ENCODE data around the gene LPP.

Gene LPP

GRCh38 chr3:188778091-188778852 is 624.3 kb downstream of the LPP start:
- DNase-seq, result no peak

- DNase-seq, result no peak
These were observed 625.5 kb downstream of the LPP start for GRCh38 chr3:188779281-188779980.

- DNase-seq, result no peak
These were observed 626.5 kb downstream of the LPP start for GRCh38 chr3:188780193-188781147.

- DNase-seq, result no peak
These were observed 628.7 kb downstream of the LPP start for GRCh38 chr3:188782613-188783124.

- DNase-seq, result no peak
These were observed 632.5 kb downstream of the LPP start for GRCh38 chr3:188786424-188786823.

GRCh38 chr3:188788621-188789081 is 634.7 kb downstream of the LPP start:
- no peak for DNase-seq

GRCh38 chr3:188789251-188789650 is 635.3 kb downstream of the LPP start:
- no peak for DNase-seq

- no peak for DNase-seq
These were observed 637.4 kb downstream of the LPP start for GRCh38 chr3:188791311-188791710.

- DNase-seq, result no peak
These were observed 638.8 kb downstream of the LPP start for GRCh38 chr3:188792793-188793192.

GRCh38 chr3:188796122-188796631 is 642.2 kb downstream of the LPP start:
- no peak for DNase-seq

- DNase-seq, result no peak
These were observed 643.1 kb downstream of the LPP start for GRCh38 chr3:188797045-188797444.

GRCh38 chr3:188798556-188799145 is 644.7 kb downstream of the LPP start:
- no peak for DNase-seq

- no peak for DNase-seq
These were observed 647.4 kb downstream of the LPP start for GRCh38 chr3:188801393-188801792.

- DNase-seq, result no peak
These were observed 648.7 kb downstream of the LPP start for GRCh38 chr3:188802645-188803044.

GRCh38 chr3:188807006-188807405 is 653.0 kb downstream of the LPP start:
- DNase-seq, result peak; percentile 4

- DNase-seq, result no peak
These were observed 658.2 kb downstream of the LPP start for GRCh38 chr3:188812198-188812597.

- DNase-seq, result no peak
These were observed 660.6 kb downstream of the LPP start for GRCh38 chr3:188814581-188814980.

- DNase-seq, result no peak
These were observed 663.4 kb downstream of the LPP start for GRCh38 chr3:188817103-188817934.

- no peak for DNase-seq
These were observed 663.9 kb downstream of the LPP start for GRCh38 chr3:188817935-188818269.

GRCh38 chr3:188818282-188818681 is 664.3 kb downstream of the LPP start:
- no peak for DNase-seq

- no peak for DNase-seq
These were observed 666.0 kb downstream of the LPP start for GRCh38 chr3:188819939-188820338.

- no peak for DNase-seq
These were observed 668.0 kb downstream of the LPP start for GRCh38 chr3:188822004-188822403.
